ENCODE measurements around the gene PRMT3.
A peak's percentile ranks its signal among the peaks of the same experiment; 100 is the strongest.
"Not testable (repeated sequence)": the region's sequence is repeated elsewhere in the genome, so short reads cannot be mapped to it uniquely, and the experiment has no call there.

The PRMT3 gene

GRCh38 chr11:20387261-20388095, at the start of gene PRMT3:
Gene PRMT3 (plus strand): TSS chr11:20387716. CDS start chr11:20387747, 31 bp downstream.
- DNase-seq = peak; percentile 97

GRCh38 chr11:20342347-20343141, 45.0 kb upstream of the PRMT3 start:
- peak; percentile 10 for DNase-seq

GRCh38 chr11:20351136-20351535, 36.4 kb upstream of the PRMT3 start:
- DNase-seq = peak; percentile 40

- no peak for DNase-seq
Measured at GRCh38 chr11:20351751-20352262, 35.7 kb upstream of the PRMT3 start.

- no peak for DNase-seq
Measured at GRCh38 chr11:20353829-20354434, 33.6 kb upstream of the PRMT3 start.

GRCh38 chr11:20355221-20356219, 32.0 kb upstream of the PRMT3 start:
- peak; percentile 44 for DNase-seq

- no peak for DNase-seq
Measured at GRCh38 chr11:20357150-20357549, 30.4 kb upstream of the PRMT3 start.

GRCh38 chr11:20360650-20361049, 26.9 kb upstream of the PRMT3 start:
- peak; percentile 58 for DNase-seq

GRCh38 chr11:20362481-20362880, 25.0 kb upstream of the PRMT3 start:
- no peak for DNase-seq

GRCh38 chr11:20363149-20363499, 24.4 kb upstream of the PRMT3 start:
- DNase-seq = no peak

GRCh38 chr11:20363500-20364340, 23.8 kb upstream of the PRMT3 start, which contains the start of gene HTATIP2:
Gene HTATIP2 (plus strand): TSS chr11:20363714. CDS start chr11:20364238, 524 bp downstream.
- peak; percentile 39 for DNase-seq

- DNase-seq = no peak
Measured at GRCh38 chr11:20364341-20364792, 23.1 kb upstream of the PRMT3 start.

GRCh38 chr11:20365465-20365864, 22.1 kb upstream of the PRMT3 start:
- DNase-seq = not testable (repeated sequence)

- peak; percentile 52 for DNase-seq
Measured at GRCh38 chr11:20367313-20367948, 20.1 kb upstream of the PRMT3 start.

GRCh38 chr11:20368438-20368837, 19.1 kb upstream of the PRMT3 start:
- no peak for DNase-seq

GRCh38 chr11:20369826-20370225, 17.7 kb upstream of the PRMT3 start:
- DNase-seq = no peak

GRCh38 chr11:20372081-20372626, 15.4 kb upstream of the PRMT3 start:
- DNase-seq = no peak

- no peak for DNase-seq
Measured at GRCh38 chr11:20373147-20373546, 14.4 kb upstream of the PRMT3 start.

- DNase-seq = no peak
Measured at GRCh38 chr11:20373568-20374209, 13.8 kb upstream of the PRMT3 start.

Measured in MV-4-11 (cell line).